Activated CD4-positive, CD25-positive, alpha-beta regulatory T cell treated with anti-CD3 and anti-CD28 coated beads, Interleukin-2, amount 50 U/mL, for 24 hours (primary cell): ENCODE results near the gene NF1.
"Not testable (repeated sequence)": the region's sequence is repeated elsewhere in the genome, so short reads cannot be mapped to it uniquely, and the experiment has no call there.

ENCODE experiments used
- ATAC-seq, 2 donors: fragments of 150-1000 bp; cut with Tn5 transposase; one replicate each; pipeline ENCODE4 v1.10.0; 2021; ENCODE audit warnings: mild to moderate bottlenecking in 1 of 2, moderate library complexity in 1 of 2

The NF1 gene

GRCh38 chr17:31079731-31080130 lies 15.0 kb upstream of the NF1 start:
- no peak for ATAC-seq

GRCh38 chr17:31085563-31085962 lies 9.2 kb upstream of the NF1 start:
- ATAC-seq = no peak

GRCh38 chr17:31089471-31089870 lies 5.3 kb upstream of the NF1 start:
- no peak for ATAC-seq

GRCh38 chr17:31090650-31091049 lies 4.1 kb upstream of the NF1 start:
- not testable (repeated sequence) for ATAC-seq

- ATAC-seq = no peak
These were observed 2.2 kb upstream of the NF1 start for GRCh38 chr17:31092475-31093064.

GRCh38 chr17:31093866-31094599 lies 744 bp upstream of the NF1 start:
- ATAC-seq = no peak

GRCh38 chr17:31095236-31096105 lies 694 bp downstream of the NF1 start:
- peak; percentile 1 to 33 for ATAC-seq

- ATAC-seq = no peak
These were observed 1.3 kb downstream of the NF1 start for GRCh38 chr17:31096106-31096436.

GRCh38 chr17:31099016-31099415 lies 4.2 kb downstream of the NF1 start:
- ATAC-seq = no peak

GRCh38 chr17:31100840-31101459 lies 6.2 kb downstream of the NF1 start:
- ATAC-seq = no peak

- no peak for ATAC-seq
These were observed 7.2 kb downstream of the NF1 start for GRCh38 chr17:31101943-31102342.

GRCh38 chr17:31105991-31106390 lies 11.2 kb downstream of the NF1 start:
- ATAC-seq = no peak

- no peak for ATAC-seq
These were observed 16.4 kb downstream of the NF1 start for GRCh38 chr17:31111183-31111582.

- peak; percentile 55 to 88 for ATAC-seq
These were observed 17.4 kb downstream of the NF1 start for GRCh38 chr17:31112001-31112661.

GRCh38 chr17:31113368-31113767 lies 18.6 kb downstream of the NF1 start:
- ATAC-seq = not testable (repeated sequence)

GRCh38 chr17:31113939-31114338 lies 19.2 kb downstream of the NF1 start:
- ATAC-seq = no peak

GRCh38 chr17:31114956-31115555 lies 20.3 kb downstream of the NF1 start:
- no peak for ATAC-seq

GRCh38 chr17:31116167-31116566 lies 21.4 kb downstream of the NF1 start:
- no peak for ATAC-seq

- ATAC-seq = no peak
These were observed 28.0 kb downstream of the NF1 start for GRCh38 chr17:31122746-31123145.

GRCh38 chr17:31126318-31126717 lies 31.5 kb downstream of the NF1 start:
- no peak for ATAC-seq

GRCh38 chr17:31128241-31128640 lies 33.5 kb downstream of the NF1 start:
- ATAC-seq = no peak
